ENCODE data around the gene UBTD1. TPM values are rescaled to one million over a fixed set of nuclear protein-coding genes. Genes with fewer than 3 reads are reported as not detected.

The UBTD1 gene
- total RNA-seq, 3 donors from 2014 or later = 0.49 to 7.3 (median 3.4) TPM

DNA sequence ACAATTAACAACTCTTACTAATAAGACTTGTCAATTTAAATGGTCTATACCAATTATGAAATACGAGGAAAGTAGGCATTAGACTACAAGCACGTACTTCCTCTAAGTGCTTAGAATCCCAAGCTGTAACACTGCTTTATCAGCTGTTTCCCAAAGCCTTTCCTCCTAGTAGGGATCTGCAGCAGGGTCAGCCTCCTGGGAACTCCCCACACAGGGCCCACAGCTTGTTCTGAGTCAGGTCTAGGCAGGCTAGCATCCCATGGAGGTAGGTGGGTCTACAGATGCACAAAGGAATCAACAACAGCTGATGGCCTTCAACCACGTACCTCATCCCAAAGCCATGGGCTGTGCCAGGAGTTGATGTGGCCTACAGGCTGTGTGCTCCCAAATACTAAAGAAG lies 15.2 kb upstream of the UBTD1 start:
- Histone ChIP-seq H3K9me3 (no peaks in the 10 kb centered on the region), H3K4me1 (ENCODE audit: low read depth) (no peaks in the 10 kb centered on the region), H3K4me3 (no peak overlapping the region), H3K36me3 (ENCODE audit: low read depth) (peaks cover 4% of the 10 kb centered on the region)
- intact Hi-C loops (cut with DNase I, micrococcal nuclease) = no loop called here
- ATAC-seq = no peak
- TF ChIP-seq, protein P1, sequence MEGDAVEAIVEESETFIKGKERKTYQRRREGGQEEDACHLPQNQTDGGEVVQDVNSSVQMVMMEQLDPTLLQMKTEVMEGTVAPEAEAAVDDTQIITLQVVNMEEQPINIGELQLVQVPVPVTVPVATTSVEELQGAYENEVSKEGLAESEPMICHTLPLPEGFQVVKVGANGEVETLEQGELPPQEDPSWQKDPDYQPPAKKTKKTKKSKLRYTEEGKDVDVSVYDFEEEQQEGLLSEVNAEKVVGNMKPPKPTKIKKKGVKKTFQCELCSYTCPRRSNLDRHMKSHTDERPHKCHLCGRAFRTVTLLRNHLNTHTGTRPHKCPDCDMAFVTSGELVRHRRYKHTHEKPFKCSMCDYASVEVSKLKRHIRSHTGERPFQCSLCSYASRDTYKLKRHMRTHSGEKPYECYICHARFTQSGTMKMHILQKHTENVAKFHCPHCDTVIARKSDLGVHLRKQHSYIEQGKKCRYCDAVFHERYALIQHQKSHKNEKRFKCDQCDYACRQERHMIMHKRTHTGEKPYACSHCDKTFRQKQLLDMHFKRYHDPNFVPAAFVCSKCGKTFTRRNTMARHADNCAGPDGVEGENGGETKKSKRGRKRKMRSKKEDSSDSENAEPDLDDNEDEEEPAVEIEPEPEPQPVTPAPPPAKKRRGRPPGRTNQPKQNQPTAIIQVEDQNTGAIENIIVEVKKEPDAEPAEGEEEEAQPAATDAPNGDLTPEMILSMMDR (IDR thresholded peaks at IDR 0.05) = no peak
- DNase-seq = no peak

DNA sequence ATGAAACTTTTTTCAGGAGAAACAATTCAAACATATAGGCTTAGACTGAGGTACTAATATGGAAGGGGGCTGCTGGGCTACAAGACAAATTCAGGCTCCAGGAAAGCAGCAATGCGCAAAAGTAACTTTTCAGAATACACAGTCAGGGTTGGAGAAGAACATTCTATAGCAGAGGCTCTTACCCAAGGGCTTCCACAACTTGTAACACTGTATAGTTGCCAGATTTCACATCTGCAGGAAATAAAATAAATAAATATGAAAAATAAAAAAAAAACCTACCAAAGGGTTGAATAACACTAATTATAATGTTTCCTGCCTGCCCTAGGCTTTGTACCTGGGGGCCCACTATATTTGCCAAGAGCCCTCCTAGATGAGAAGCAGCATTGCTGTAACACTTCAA lies 14.8 kb upstream of the UBTD1 start:
- TF ChIP-seq, protein P1 (IDR thresholded peaks at IDR 0.05) = no peak
- no peak overlapping the region for H3K4me3 ChIP-seq
- ATAC-seq (no peak), DNase-seq (no peak)
- H3K9me3 ChIP-seq = no peaks in the 10 kb centered on the region
- peaks cover 4% of the 10 kb centered on the region for H3K36me3 ChIP-seq (ENCODE audit: low read depth)
- H3K4me1 ChIP-seq (ENCODE audit: low read depth) = no peaks in the 10 kb centered on the region
- intact Hi-C loops (cut with DNase I, micrococcal nuclease) = no loop called here

DNA sequence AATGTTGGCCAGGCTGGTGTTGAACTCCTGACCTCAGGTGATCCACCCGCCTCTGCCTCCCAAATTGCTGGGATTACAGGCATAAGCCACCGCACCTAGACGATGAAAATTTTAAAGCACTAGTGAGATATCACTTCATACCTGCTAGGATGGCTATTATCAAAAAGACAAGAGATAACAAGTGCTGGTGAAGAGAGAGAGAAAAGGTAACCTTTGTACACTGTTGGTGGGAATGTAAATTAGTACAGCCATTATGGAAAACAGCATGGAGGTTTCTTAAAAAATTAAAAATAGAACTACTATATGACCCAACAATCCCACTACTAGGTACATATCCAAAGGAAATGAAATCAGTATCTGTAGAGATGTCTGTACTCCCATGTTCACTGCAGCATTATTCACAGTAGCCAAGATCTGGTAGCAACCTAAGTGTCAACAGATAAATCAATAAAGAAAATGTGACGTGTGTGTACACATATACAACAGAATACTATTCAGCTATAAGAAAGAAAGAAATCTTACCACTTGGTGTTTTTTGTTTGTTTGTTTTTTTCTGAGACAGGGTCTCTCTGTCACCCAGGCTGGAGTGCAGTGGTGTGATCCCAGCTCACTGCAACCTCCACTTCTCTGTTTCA lies 13.0 kb upstream of the UBTD1 start:
- DNase-seq = no peak
- TF ChIP-seq, protein P1 (IDR thresholded peaks at IDR 0.05) = no peak
- H3K4me3 ChIP-seq = no peak overlapping the region
- intact Hi-C loops (cut with DNase I, micrococcal nuclease) = no loop called here
- H3K4me1 ChIP-seq (ENCODE audit: low read depth) = no peaks in the 10 kb centered on the region
- no peak for ATAC-seq
- no peaks in the 10 kb centered on the region for H3K36me3 ChIP-seq (ENCODE audit: low read depth)
- no peaks in the 10 kb centered on the region for H3K9me3 ChIP-seq

DNA sequence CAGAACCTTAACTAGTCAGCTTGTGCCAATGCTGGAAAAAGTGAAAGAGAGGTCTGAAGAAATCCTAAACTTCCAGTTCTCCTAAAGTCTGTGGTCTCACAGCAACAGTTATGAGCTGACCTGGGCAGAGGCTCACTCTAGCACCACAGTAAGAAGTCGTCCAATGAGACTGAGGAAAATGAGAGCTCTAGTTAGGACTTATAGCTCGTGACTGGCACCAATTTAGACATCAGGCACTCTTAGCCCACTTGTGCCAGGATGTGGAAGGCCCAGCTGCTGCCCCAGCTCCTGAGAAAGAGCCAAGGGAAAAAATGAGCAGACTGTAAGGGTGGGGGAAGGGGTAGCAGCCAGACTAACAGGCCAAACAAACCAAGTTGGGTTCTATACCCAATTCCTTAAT lies 8.1 kb upstream of the UBTD1 start:
- Histone ChIP-seq H3K9me3 (no peaks in the 10 kb centered on the region), H3K4me1 (ENCODE audit: low read depth) (no peaks in the 10 kb centered on the region), H3K4me3 (no peak overlapping the region), H3K36me3 (ENCODE audit: low read depth) (no peaks in the 10 kb centered on the region)
- intact Hi-C loops (cut with DNase I, micrococcal nuclease) = no loop called here
- DNase-seq (no peak), ATAC-seq (no peak)
- TF ChIP-seq, protein P1 (IDR thresholded peaks at IDR 0.05) = no peak

DNA sequence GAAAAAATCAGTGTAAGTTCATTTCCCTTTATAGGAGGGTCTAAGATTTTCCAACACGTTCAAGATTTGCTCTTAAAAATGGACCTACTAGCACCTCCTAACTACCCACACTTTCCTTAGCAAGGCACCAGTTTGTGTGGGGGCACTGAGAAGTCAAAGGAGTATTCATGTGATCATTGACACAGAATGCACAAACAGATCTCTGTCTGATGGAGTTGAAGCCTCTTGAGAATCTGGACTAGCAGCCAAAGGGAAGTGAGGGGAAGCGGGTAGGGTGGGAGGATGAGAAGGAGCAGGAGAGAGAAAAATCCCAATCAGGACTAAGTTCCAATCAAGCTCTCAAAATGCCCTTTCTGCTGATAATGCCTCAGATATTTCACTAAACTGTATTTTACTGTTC lies 4.6 kb upstream of the UBTD1 start:
- Histone ChIP-seq H3K9me3 (no peaks in the 10 kb centered on the region), H3K4me1 (ENCODE audit: low read depth) (no peaks in the 10 kb centered on the region), H3K36me3 (ENCODE audit: low read depth) (no peaks in the 10 kb centered on the region), H3K4me3 (no peak overlapping the region)
- no peak for ATAC-seq
- intact Hi-C loops (cut with DNase I, micrococcal nuclease) = no loop called here
- TF ChIP-seq, protein P1 (IDR thresholded peaks at IDR 0.05) = no peak
- DNase-seq = no peak
